Stimulated activated CD4-positive, alpha-beta T cell treated with anti-CD3 and anti-CD28 coated beads, Interleukin-4, amount 100 ng/mL, for 4 hours (primary cell): Measurements from ENCODE around the gene ELN.
"Not testable (repeated sequence)": the region's sequence is repeated elsewhere in the genome, so short reads cannot be mapped to it uniquely, and the experiment has no call there.

Source experiments
- DNase-seq, 2 experiments: peaks; one replicate each; pipeline ENCODE4 v3.0.0-alpha.2; 2020

ELN gene

GRCh38 chr7:74027683-74028320 is at the start of gene ELN:
Gene ELN (plus strand): TSS chr7:74028173. CDS start chr7:74028188, 15 bp downstream.
- no peak for DNase-seq

- no peak for DNase-seq
Observed at GRCh38 chr7:73978661-73979563, 49.1 kb upstream of the ELN start.

GRCh38 chr7:73979656-73980055 is 48.3 kb upstream of the ELN start:
- DNase-seq, result not testable (repeated sequence)

- no peak for DNase-seq
Observed at GRCh38 chr7:73980206-73980605, 47.8 kb upstream of the ELN start.

- DNase-seq, result no peak
Observed at GRCh38 chr7:73981933-73982332, 46.0 kb upstream of the ELN start.

GRCh38 chr7:73983437-73984164 is 44.4 kb upstream of the ELN start:
- DNase-seq, result no peak

- DNase-seq, result no peak
Observed at GRCh38 chr7:73984481-73985205, 43.3 kb upstream of the ELN start.

- DNase-seq, result no peak
Observed at GRCh38 chr7:73985737-73986141, 42.2 kb upstream of the ELN start.

- DNase-seq, result no peak
Observed at GRCh38 chr7:73986158-73986631, 41.8 kb upstream of the ELN start.

GRCh38 chr7:73987298-73987697 is 40.7 kb upstream of the ELN start:
- no peak for DNase-seq

- DNase-seq, result no peak
Observed at GRCh38 chr7:73988197-73988596, 39.8 kb upstream of the ELN start.

GRCh38 chr7:73991522-73992100 is 36.4 kb upstream of the ELN start:
- DNase-seq, result no peak

GRCh38 chr7:73992101-73992562 is 35.8 kb upstream of the ELN start:
- no peak for DNase-seq

- no peak for DNase-seq
Observed at GRCh38 chr7:73994023-73994422, 34.0 kb upstream of the ELN start.

GRCh38 chr7:73994761-73995160 is 33.2 kb upstream of the ELN start:
- DNase-seq, result no peak

- no peak for DNase-seq
Observed at GRCh38 chr7:73995330-73995729, 32.6 kb upstream of the ELN start.

- DNase-seq, result no peak
Observed at GRCh38 chr7:73995821-73996511, 32.0 kb upstream of the ELN start.

- no peak for DNase-seq
Observed at GRCh38 chr7:73997056-73997455, 30.9 kb upstream of the ELN start.

GRCh38 chr7:73999664-74000435 is 28.1 kb upstream of the ELN start:
- DNase-seq, result no peak

- no peak for DNase-seq
Observed at GRCh38 chr7:74000489-74001149, 27.4 kb upstream of the ELN start.
